Measurements from ENCODE around the gene ESRRB.

Gene ESRRB

DNA sequence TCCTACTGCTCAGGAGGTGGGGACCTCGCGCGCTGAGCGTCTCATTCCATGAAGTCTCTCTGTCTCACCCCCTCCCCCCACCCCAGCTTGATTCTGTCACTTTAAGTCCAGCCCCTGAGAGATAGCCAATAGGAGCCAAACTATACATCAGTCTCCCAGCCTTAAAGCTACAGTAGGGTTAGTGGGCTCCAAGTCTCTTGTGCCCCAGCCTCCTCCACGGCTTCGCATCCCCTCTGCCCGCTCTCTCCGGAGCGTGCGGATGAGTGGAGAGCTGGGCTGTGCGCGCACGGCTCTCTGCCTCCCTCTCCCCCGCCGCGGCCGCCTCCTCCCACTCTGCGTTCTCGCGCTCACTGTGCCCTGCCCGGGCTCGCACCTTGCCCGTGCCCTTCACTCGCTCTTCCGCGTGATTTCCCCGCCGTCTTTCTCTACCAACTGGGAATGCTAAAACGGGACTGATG, at the start of gene ESRRB:
TSS of gene ESRRB (plus strand) at position 191 of the 458 bp plus-strand sequence. CDS start at position 456, 265 bp downstream.
- Histone ChIP-seq H3K79me2 (ENCODE audit: insufficient read depth, low read length) (no peaks in the 10 kb centered on the region), H3K4me2 (ENCODE audit: low read depth, low read length, poor library complexity, severe bottlenecking) (no peak within 1 kb of the TSS), H3F3A (ENCODE audit: low read depth) (no peaks in the 10 kb centered on the region), H4K20me1 (ENCODE audit: insufficient read depth, low read length, poor library complexity, severe bottlenecking) (no peaks in the 10 kb centered on the region), H3K4me1 (ENCODE audit: insufficient read depth, low read length, poor library complexity, severe bottlenecking) (no peaks in the 10 kb centered on the region), H3K4me3 (ENCODE audit: low read length, poor library complexity, severe bottlenecking) (no peak within 1 kb of the TSS), H3K36me3 (ENCODE audit: insufficient read depth, low read length) (no peaks in the 10 kb centered on the region), H3K27me3 (ENCODE audit: insufficient read depth, low read length, poor library complexity, severe bottlenecking) (no peaks in the 10 kb centered on the region), H3K9ac (ENCODE audit: low read depth, low read length, poor library complexity, severe bottlenecking) (no peak within 1 kb of the TSS), H2AFZ (ENCODE audit: low read length) (no peak within 1 kb of the TSS), H3K9me2 (replicated peaks; ENCODE audit: low read depth, low read length) (no peaks in the 10 kb centered on the region), H3K9me3 (ENCODE audit: insufficient read depth, low read depth, low read length) (no peaks in the 10 kb centered on the region)
- TF ChIP-seq, protein P1, sequence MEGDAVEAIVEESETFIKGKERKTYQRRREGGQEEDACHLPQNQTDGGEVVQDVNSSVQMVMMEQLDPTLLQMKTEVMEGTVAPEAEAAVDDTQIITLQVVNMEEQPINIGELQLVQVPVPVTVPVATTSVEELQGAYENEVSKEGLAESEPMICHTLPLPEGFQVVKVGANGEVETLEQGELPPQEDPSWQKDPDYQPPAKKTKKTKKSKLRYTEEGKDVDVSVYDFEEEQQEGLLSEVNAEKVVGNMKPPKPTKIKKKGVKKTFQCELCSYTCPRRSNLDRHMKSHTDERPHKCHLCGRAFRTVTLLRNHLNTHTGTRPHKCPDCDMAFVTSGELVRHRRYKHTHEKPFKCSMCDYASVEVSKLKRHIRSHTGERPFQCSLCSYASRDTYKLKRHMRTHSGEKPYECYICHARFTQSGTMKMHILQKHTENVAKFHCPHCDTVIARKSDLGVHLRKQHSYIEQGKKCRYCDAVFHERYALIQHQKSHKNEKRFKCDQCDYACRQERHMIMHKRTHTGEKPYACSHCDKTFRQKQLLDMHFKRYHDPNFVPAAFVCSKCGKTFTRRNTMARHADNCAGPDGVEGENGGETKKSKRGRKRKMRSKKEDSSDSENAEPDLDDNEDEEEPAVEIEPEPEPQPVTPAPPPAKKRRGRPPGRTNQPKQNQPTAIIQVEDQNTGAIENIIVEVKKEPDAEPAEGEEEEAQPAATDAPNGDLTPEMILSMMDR (conservative IDR thresholded peaks at IDR 0.05; ENCODE audit: low read length): no peak
- no peak for TF ChIP-seq EZH2phosphoT487 (IDR thresholded peaks at IDR 0.05; ENCODE audit: borderline replicate concordance)

DNA sequence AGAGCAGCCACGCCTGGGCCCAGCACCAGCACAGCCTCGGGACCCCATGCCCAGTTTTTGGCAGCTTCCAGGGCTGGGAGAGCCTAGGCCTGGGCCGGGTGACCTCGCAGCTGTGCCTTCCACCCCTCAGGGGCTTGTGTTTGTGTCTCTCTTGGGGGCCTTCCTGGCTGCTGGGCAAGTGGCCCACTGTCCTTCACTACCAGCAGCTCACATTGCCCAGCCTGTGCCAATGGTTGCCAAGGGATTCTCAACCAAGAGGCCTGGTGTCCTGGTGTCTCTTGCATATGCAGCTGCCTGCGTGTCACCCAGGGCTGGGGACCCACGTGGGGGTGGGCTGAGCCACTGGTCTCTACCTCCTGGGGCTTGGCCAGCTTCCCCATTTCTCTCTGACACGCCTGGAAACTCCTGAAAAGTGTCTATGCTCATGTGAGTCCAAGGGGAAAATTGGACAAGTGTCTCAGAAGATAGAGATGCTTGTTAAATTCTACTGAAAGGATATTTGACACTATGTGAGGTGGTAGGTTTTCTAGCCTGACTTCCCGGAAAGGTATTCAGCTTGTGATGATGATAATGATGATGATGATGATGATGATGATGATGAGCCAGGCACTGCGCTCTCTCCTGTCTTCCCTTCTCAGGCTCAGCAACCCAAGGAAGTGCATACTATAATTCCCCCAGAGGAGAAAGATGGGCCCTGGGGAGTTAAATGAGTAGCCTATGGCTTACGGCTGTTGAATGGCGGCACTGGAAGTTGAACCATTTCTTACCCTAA, 48.8 kb upstream of the ESRRB start:
- Histone ChIP-seq H3K9ac (ENCODE audit: low read depth, low read length, poor library complexity, severe bottlenecking) (no peak overlapping the region), H3K79me2 (ENCODE audit: insufficient read depth, low read length) (no peaks in the 10 kb centered on the region), H3K9me2 (replicated peaks; ENCODE audit: low read depth, low read length) (no peaks in the 10 kb centered on the region), H3K4me2 (ENCODE audit: low read depth, low read length, poor library complexity, severe bottlenecking) (no peak overlapping the region), H3F3A (ENCODE audit: low read depth) (no peaks in the 10 kb centered on the region), H2AFZ (ENCODE audit: low read length) (no peak overlapping the region), H3K9me3 (ENCODE audit: insufficient read depth, low read depth, low read length) (no peaks in the 10 kb centered on the region), H3K4me3 (ENCODE audit: low read length, poor library complexity, severe bottlenecking) (no peak overlapping the region), H3K4me1 (ENCODE audit: insufficient read depth, low read length, poor library complexity, severe bottlenecking) (peaks cover 17% of the 10 kb centered on the region), H4K20me1 (ENCODE audit: insufficient read depth, low read length, poor library complexity, severe bottlenecking) (no peaks in the 10 kb centered on the region), H3K27me3 (ENCODE audit: insufficient read depth, low read length, poor library complexity, severe bottlenecking) (no peaks in the 10 kb centered on the region), H3K36me3 (ENCODE audit: insufficient read depth, low read length) (no peaks in the 10 kb centered on the region)
- TF ChIP-seq EZH2phosphoT487 (IDR thresholded peaks at IDR 0.05; ENCODE audit: borderline replicate concordance): no peak
- TF ChIP-seq, protein P1 (conservative IDR thresholded peaks at IDR 0.05; ENCODE audit: low read length): no peak

DNA sequence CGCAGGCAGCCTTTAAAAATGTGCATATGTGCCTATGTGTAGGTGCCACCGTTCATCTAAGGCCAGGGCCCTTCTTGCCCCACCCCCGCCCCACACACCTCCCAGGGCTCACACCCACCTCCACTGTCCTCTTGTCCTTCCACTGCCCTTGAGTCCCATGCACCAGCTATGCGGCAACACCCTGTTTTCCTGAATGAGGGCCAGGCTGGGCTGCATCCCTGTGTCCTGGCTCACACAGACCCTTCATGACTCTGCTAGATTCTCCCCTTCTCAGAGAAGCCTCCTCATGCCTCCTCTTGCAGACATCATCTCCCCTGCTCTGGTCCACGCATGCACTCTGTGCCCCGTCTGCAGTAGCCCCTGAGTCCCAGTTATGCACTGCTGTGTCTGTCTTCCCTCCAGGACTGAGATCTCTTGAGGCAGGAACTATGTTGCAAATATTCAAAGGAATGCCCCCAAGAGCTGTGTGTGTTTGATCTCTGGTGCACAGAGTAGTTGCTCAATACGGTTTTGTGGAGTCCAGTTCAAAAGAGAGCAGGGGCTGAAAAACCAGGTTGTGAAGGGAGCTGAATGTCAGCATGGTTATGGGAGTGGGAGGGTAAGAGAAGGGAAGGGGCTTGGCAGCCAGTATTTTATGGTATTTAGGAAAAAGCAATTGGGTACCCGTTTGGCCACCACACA, 47.3 kb upstream of the ESRRB start:
- Histone ChIP-seq H3K9me3 (ENCODE audit: insufficient read depth, low read depth, low read length) (no peaks in the 10 kb centered on the region), H3K9me2 (replicated peaks; ENCODE audit: low read depth, low read length) (no peaks in the 10 kb centered on the region), H3K36me3 (ENCODE audit: insufficient read depth, low read length) (no peaks in the 10 kb centered on the region), H3F3A (ENCODE audit: low read depth) (no peaks in the 10 kb centered on the region), H3K4me2 (ENCODE audit: low read depth, low read length, poor library complexity, severe bottlenecking) (no peak overlapping the region), H3K4me1 (ENCODE audit: insufficient read depth, low read length, poor library complexity, severe bottlenecking) (peaks cover 17% of the 10 kb centered on the region), H3K79me2 (ENCODE audit: insufficient read depth, low read length) (no peaks in the 10 kb centered on the region), H3K4me3 (ENCODE audit: low read length, poor library complexity, severe bottlenecking) (no peak overlapping the region), H2AFZ (ENCODE audit: low read length) (no peak overlapping the region), H4K20me1 (ENCODE audit: insufficient read depth, low read length, poor library complexity, severe bottlenecking) (no peaks in the 10 kb centered on the region), H3K9ac (ENCODE audit: low read depth, low read length, poor library complexity, severe bottlenecking) (no peak overlapping the region), H3K27me3 (ENCODE audit: insufficient read depth, low read length, poor library complexity, severe bottlenecking) (no peaks in the 10 kb centered on the region)
- TF ChIP-seq EZH2phosphoT487 (IDR thresholded peaks at IDR 0.05; ENCODE audit: borderline replicate concordance): no peak
- TF ChIP-seq, protein P1 (conservative IDR thresholded peaks at IDR 0.05; ENCODE audit: low read length): no peak
